Stimulated activated CD4-positive, alpha-beta T cell treated with anti-CD3 and anti-CD28 coated beads, Interleukin-1b, Interleukin-23, amount 100 ng/mL, for 1 hour (primary cell): Measurements from ENCODE around the gene CAMK1.
A peak's percentile ranks its signal among the peaks of the same experiment; 100 is the strongest.

Experiments used
- DNase-seq, 2 donors: peaks; one replicate each; pipeline ENCODE4 v3.0.0-alpha.2; 2020; ENCODE audit warnings: low read depth in 2 of 2

Gene CAMK1

DNA sequence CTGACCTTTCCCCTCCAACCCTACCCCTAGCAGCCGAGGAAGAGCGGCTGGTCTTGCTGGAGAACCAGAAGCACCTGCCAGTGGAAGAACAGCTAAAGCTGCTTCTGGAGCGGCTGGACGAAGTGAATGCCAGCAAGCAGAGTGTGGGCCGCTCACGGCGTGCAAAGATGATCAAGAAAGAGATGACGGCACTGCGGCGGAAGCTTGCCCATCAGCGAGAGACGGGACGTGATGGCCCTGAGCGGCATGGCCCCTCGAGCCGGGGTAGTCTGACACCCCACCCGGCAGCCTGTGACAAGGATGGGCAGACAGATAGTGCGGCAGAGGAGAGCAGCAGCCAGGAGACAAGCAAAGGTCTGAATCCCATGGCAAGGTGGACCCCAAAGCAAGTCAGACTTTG is 26.2 kb downstream of the CAMK1 start:
- DNase-seq: no peak

DNA sequence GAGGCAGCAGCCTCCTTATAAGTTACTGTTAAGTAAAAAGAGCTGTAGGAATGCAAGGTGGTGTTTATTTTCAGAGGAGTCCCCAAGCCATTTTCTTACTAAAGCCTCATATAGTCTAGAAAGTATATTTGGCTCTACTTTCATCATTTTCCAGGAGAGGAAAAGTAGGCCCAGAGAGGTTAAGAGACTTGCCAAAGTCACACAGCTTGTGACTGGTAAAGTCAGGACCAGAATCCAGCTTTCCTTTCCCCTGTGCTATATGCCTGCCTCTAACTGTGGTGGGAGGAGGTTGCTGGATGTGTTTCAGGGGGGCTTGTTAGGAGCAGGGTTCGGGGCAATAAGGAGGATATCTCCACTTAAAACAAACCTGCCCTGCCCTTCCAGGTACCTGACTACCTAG is 27.2 kb downstream of the CAMK1 start:
- DNase-seq: no peak

DNA sequence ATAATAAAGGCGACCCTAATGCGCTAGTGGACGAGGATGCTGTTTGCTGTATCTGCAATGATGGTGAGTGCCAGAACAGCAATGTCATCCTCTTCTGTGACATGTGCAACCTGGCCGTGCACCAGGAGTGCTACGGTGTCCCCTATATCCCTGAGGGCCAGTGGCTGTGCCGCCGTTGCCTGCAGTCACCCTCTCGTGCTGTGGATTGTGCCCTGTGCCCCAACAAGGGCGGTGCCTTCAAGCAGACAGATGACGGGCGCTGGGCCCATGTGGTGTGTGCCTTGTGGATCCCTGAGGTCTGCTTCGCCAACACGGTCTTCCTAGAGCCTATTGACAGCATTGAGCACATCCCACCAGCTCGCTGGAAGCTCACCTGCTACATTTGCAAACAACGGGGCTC is 30.6 kb downstream of the CAMK1 start:
- DNase-seq: no peak

DNA sequence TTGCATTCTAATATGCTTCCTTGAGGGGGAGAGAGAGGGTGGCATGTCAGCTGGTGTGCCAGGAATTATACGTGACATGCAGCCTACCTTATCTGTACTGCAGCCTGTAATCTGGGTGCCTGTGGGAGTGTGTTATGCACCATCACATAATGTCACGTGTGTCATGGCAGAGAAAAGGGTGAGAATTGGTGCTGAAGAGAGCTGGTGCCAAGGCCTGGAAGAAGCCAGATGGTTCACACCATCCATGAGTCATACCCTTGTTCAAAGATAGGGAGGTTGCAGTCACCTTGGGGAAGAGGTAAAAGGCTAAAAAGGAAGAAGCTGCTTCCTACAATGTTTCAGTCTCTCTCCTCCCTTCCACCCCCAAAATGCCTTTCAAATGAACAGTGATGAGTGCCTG is 32.9 kb downstream of the CAMK1 start:
- no peak for DNase-seq

DNA sequence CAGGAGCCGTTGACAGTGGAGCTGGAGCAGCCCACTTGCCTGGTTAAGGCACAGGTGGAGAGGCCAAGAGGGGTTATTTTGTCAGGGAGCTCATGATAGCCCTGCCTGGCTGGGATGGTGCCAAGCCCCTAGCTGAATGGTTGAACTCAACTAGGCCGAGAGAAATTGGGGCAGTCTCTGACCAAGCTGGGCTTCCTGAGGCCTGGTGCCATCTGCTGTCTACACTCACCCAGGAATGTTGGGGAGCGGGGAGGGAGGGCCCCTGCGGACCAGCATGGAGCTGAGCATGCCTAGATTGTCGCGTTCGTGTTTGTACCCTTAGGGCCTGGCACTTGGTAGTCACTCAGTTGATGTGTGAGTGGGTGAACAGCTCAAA is 37.0 kb downstream of the CAMK1 start:
- no peak for DNase-seq

DNA sequence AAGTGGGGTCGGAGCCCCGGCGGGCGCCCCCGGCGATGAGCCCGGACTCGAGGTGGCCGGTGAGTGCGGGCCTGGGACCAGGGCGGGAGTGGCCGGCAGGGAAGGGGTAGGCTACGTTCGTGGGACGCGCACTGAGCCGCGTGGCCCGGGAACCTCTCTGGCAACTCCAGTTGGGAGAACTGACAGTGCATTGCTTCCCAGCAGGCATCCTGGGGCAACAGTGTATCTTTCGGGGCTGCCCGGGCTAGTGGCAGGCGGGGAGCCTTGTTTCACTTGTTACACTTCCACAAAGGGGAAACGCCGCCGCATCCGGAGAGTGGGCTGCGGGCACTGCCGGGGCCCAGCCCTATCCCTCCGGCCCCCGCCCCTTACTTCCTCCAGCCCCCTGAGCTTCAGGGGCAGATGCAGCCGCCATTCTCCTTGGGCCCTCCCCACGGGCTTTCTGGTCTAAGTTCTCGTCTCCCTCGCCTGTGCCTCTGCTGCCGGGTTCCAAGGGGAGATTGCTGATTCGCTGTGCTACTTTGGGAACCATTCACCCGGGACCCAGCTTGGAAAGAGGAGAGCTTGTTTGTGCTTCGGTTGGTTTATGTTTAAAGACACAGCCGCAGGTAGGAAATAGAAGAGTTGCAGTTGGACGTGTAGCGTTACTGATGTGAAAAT is 37.5 kb downstream of the CAMK1 start:
- peak in 1 of 2 donors; percentile 20 for DNase-seq

DNA sequence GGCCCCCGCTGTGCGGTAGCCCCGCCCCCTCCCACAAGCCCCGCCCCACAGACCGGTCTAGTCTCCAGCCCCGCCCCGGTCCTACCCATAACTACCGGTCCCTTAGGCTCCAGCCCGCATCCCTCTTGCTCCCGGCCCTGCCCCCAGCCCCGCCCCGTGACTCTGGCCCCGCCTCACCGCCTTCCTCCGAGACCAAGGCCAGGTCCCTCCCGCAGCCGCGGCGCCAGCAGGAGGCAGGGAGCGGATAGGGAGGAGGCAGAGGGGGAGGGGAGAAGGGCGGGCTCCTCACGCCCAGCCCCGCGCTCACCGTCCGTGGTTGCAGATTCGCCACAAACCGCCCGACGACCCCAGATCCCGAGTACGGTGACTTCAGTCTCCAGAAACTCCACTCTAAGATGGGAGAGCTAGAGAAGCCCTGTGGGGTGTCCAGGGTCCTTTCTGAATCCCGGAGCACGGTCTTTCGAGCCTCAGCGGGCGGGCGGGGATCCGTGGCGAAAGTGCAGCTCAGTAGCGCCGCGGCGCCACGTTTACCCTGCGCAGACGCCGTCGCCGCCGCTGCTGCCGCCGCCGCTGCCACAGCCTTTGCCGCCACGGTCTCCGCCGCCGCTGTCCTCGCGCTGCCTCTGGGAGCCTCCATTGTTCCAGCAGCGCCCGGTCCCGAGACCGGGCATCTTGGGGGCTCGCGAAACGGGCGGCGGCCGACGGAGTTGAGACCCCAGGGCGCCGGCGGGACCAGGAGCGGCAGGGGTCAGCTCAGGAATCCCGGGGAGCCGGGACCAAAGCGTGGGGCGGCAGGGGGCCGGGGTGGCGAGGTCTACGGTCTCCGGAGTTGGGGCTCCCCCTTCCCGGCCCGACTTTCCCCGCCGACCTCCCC is 38.3 kb downstream of the CAMK1 start, which contains the start of gene BRPF1:
Gene BRPF1, plus strand, starts transcription at position 530 of the 874 bp plus-strand sequence. CDS start 2,406 bp downstream, outside the sequence.
- DNase-seq: peak; percentile 100

DNA sequence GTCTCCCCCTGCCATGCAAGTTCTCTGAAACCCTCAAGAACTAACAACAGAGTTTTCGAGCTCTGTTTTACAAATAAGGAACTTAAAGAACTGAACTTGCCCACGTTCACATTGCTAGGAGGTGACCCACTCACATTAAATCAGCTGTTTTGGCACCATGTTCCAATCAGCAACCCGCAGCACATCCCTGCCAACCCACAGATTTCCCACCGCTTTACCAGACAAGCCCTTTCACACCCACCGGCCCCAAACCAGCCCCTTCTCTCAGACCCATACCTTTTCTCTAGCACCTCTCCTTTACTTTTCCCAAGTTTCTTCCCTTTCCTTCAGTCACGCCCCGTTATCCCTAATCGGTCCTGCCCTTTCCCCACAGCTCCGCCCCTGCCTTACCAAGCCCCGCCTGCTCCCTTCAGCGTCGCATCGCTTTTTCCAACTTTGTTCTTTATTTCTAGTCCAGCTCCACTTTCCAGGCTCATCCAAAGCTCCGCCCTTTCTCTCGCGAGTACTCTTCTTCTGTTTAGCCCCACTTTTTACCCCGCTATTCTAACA is 39.0 kb downstream of the CAMK1 start:
- DNase-seq: no peak

DNA sequence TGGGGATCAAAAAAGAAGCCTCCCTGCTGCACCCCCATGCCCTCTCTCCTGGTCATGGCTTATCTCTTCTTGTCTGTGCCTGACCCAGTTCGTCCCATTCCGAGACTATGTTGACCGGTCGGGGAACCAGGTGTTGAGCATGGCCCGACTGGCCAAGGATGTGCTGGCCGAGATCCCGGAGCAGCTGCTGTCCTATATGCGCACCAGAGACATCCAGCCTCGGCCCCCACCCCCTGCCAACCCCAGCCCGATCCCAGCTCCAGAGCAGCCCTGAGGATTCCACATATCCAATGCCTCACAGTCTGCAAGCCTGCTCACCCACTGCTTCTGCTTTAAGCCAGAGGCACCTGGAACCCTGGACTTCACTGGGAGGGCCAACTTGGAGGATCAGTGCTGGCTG is 40.3 kb downstream of the CAMK1 start:
- DNase-seq: no peak

DNA sequence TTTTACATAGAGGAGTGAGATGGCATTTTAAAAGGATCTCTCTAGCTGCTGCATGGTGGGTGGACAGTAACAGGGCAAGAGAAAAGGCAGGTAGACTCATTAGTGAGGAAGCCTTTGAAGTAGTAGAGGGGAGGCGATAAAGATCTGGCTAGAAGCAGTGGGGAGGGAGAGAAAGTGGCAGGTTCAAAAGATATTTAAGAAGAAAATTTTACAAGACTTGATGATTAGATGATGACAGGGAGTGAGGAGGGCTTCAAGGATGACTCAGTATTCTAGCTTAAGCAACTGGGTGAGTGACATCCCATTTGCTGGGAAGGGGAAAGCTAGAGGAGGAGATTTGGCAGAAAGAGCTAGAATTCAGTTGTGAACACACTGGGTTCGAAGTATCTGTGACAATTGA is 42.0 kb downstream of the CAMK1 start:
- DNase-seq: no peak

DNA sequence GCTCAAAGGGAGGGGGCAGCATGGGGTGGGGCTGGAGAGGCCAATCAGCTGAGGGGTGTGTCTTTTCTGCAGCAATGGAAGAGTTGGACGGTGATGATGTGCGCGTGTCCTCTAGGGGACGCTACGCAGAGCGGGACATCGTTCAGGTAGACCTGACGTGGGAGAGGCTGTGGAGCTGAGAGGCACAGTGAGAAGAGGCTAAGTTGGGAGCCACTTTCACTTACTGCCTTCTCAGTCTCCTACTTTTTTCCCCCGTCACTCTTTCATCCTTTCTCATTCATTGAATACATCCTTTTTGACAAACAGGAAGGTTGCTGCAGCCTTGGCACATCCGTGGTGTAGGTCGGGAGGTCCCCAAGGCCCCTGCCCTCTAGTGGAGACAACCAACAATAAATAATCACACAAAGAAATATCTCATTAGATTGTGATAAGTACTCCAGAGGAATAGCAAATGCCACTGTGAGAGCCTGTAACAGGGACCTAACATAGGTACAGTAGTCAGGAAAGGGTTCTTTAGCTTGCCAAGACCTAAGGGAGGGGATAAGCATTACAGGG is 42.6 kb downstream of the CAMK1 start:
- no peak for DNase-seq

DNA sequence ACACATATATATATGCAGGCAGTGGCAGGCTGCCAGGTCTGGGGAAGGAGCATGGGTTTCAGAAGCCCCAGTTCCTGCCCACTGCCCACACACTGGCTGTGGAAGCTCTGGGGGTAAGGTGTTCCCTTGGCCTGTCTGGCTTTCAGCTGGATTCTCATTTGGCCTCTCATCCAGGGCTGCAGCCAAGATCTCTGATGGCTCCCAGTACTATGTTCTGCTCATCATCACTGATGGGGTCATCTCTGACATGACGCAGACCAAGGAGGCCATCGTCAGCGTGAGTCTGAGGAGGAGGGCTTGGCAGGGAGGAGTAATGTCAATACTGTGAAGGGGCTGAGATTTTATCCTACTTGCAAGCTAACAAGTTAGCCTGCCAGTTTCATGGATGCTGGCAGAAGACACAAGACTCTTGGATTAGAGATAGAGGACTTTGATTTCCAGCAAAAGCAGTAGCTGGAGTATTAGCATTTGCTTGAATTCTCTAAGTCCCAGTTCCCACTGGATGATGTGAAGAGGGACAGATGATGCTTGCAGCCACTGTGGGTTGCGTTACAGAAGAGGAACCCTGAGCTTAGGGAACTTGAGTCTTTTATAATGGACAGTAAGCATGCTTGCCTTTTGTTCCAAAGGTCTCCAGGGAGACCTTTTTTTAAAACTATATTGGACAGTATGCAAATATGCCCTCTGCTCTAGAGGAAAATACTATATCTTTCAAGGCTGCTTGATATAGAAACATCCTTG is 43.8 kb downstream of the CAMK1 start:
- DNase-seq: no peak

DNA sequence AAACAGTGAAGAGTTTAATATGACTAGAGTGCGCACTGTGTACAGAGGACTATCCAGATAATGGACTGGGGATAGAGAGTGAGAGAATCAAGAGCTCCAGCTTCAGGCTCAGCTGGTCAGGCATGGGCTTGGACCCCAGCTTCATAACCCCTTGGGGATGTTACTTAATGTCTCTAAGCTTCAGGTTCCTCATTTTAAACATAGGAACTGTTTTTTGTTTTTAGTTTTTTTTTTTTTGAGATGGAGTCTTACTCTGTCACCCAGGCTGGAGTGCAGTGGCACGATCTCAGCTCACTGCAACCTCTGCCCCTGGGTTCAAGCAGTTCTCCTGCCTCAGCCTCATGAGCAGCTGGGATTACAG is 48.1 kb downstream of the CAMK1 start:
- DNase-seq: no peak

DNA sequence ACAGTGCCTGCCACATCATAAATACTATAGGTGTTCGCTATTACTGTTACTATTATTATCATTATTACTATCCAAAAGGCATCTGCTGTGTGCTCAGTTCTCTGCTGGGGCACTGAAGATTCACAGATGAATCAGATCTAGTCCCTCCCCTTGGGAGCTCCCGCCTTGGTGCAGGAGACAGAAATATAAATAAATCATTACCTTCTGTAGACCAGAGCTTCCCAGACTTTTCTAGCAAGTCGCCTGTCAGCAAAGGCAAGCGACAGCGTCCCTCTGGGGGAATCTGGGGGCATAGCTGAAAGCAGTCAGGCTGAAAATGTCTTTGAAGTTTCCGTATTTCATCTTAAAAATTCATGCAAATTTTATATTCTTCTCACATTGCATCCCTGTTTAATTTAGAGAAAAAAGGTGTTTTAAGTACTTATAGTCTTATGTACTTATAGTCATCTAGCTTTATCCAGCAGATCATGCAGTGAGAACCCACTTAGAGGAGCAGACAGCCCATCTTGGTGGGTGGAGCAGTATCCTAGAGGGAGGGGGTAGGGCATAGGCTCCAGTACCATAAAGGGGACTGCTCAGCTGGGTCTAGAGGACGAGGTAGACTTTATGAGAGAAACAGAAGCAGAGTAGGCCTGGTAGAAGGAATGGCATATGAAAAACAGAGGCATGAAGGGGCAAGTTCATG is 48.6 kb downstream of the CAMK1 start:
- DNase-seq: no peak

DNA sequence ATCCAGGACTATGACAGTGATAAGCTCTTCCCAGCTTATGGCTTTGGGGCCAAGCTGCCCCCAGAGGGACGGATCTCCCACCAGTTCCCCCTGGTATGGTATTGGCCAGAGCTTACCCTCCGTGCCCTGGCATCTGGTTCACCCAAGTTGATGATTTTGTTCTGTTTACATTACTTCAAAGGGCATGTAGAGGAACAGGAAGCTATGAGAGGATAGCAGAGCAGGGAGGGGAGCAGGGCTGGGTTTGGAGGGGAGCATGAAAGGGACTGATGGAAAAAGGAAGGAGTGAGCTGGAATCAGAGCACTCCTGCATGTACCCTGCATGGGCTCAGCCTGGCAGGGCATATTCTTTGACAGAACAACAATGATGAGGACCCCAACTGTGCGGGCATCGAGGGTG is 51.6 kb downstream of the CAMK1 start:
- DNase-seq: no peak

DNA sequence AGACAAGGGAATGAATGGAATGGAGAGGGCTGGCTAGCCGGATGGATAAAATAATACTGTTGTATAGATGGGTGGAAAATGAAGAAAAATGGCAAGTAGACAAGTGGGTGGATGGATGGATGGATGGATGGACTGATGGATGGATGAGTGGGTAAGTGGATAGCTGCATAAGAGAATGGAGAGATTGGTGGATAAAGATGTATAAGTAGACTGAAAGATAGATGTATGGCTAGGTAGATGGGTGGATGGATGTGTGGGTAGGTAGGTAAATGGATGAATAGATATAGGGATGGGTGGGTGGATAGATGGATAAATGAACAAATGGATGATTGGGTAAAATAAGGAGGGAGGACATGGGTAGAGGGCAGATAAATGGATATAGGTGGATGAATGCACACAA is 52.2 kb downstream of the CAMK1 start:
- DNase-seq: no peak

DNA sequence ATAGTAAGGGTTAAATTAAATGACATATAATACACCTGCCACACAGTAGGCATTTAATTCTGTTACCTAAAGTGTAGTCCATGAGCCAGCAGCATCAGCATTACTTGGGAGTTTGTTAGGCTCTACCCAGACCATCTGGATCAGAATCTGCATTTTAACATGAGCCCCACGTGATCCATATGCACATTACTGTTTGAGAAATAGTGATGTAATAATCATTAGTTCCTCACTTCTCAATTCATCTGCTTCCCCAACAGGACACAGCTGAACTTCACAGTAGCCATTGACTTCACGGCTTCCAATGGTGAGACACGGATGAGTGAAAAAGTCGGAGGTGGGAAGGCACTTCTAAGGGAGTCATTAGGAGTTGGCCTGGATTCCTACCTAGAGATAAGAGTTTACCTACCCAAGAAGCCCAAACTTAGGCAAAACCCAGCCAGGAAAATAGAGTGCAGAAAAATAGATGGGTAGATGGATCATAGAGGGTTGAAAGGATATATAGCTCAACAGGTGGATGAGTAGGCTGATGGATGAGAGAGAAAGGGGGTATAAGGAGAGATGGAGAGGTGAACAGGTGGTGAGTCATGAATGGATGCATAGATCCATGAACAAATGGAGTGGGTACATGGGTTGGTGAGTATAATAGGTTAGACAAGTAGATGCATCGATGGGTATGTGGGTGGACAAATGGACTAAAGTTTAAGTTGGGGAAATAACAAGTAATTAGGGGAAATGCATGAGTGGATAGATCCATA is 52.8 kb downstream of the CAMK1 start:
- no peak for DNase-seq

DNA sequence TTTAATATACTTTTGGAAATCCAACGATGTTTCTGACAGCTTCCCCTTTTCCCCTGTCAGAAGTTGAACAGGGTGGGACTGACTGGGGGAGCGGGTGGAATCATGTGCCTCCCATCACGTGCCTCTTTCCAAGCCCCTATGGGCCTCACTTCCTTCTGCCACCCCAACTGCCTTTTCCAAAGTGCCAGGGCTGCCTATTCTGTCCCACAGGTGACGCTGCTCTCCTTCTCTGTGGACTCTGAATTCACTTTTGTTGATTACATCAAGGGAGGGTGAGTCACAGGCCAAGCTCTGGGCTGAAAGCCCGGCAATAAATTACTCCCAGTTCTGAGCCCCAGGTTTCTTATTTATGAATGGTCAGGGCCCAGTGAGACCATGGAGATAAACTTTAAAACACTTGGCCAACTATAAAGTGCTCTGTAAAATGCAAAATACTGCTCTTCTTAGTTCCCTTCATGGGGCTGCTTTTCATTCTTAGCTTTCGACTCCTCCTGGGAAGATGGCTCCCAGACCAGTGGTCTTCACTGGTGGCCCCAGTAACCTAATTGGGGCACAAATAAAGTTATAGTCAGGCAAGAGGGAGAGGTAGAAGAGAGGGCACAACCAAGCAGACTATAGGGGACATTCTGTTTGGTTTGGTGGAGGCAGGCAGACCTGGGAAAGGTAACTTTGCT is 53.8 kb downstream of the CAMK1 start:
- DNase-seq: no peak

DNA sequence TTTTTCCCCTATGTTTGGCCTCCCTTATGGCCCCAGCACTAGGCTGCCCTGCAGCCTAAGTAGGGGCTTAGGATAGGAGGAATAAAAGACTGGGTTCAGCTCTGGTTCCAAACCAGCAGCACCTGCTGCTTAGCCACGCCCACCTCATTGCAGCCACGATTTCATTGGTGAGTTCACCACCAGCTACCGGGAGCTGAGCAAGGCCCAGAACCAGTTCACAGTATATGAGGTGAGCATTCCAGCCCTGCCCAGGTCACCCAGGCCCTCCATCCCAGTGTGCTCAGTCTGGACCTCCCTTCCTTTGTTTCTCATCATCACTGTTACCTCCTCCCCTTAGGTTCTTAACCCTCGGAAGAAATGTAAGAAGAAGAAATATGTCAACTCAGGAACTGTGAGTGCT is 54.6 kb downstream of the CAMK1 start:
- no peak for DNase-seq

DNA sequence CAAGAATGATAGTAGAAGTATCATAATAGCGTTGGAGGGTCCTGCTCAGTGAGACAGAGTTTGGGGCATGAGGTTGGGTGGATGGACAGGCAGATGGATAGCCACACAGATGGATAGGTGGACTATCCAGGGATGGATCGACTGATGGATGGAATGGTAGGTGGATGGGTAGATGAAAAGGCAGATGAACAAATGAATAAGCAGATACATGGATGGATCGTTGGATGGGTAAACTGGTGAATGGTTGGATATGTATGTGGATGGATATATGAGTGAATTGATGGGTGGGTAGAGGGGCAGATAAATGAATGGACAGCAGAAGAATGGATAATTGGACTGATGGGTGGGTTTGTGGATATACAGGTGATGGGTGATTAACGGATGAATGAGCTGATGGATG is 56.6 kb downstream of the CAMK1 start:
- DNase-seq: no peak
